ENCODE data around the gene MCRIP2.
A peak's percentile ranks its signal among the peaks of the same experiment; 100 is the strongest.

MCRIP2 gene

DNA sequence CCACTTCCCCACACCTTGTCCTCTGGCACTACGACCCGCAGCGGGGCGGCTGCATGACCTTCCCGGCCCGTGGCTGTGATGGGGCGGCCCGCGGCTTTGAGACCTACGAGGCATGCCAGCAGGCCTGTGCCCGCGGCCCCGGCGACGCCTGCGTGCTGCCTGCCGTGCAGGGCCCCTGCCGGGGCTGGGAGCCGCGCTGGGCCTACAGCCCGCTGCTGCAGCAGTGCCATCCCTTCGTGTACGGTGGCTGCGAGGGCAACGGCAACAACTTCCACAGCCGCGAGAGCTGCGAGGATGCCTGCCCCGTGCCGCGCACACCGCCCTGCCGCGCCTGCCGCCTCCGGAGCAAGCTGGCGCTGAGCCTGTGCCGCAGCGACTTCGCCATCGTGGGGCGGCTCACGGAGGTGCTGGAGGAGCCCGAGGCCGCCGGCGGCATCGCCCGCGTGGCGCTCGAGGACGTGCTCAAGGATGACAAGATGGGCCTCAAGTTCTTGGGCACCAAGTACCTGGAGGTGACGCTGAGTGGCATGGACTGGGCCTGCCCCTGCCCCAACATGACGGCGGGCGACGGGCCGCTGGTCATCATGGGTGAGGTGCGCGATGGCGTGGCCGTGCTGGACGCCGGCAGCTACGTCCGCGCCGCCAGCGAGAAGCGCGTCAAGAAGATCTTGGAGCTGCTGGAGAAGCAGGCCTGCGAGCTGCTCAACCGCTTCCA, 8.1 kb upstream of the MCRIP2 start:
- DNase-seq = no peak

DNA sequence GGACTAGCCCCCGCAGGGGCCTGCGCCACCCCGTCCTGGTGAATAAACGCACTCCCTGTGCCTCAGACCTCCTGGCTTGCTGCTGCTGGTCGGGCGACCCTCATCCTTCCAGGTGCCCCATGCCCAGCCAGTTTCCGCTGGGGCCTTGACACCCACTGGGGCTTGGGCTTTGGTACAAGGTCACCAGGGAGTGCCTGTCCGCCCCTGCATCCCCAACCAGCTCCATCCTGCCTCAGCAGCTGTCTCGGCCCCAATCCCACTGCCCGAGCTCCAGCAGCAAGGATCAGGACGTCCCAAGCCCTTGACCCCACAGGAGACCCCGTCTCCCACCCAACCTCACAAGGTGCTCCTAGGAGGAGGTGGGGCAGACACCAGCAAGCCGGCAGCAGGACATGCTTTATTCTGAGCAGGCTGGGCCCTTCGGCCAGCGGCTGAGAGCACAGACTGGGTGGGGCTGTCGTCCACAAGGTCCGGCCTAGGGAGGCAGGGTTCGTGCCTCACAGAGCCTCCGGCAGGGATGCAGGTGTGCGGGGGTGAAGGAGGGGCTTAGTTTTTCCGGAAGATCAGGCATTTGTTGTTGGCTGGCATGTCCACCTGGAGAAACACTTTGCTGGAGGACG, 7.5 kb upstream of the MCRIP2 start:
- no peak for DNase-seq

DNA sequence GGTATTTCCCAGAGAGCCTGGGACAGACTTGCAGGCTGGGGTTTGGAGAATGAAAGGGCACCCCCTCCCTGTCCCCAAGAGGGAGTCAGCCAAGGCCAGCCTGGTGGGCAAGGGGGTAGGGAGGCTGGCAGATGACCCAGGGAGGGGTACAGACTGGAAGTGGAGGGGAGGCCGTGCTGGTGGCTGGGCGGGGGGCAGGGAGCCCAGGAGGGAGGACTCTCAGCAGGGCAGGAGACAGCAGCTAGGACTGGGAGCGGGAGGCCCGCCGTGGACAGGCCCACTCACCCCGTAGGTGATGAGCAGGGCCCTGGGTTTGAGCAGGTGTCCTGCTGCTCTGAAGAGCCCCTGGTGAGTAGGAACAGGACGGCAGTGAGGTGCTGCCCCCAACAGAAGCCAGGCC, 6.6 kb upstream of the MCRIP2 start:
- no peak for DNase-seq

DNA sequence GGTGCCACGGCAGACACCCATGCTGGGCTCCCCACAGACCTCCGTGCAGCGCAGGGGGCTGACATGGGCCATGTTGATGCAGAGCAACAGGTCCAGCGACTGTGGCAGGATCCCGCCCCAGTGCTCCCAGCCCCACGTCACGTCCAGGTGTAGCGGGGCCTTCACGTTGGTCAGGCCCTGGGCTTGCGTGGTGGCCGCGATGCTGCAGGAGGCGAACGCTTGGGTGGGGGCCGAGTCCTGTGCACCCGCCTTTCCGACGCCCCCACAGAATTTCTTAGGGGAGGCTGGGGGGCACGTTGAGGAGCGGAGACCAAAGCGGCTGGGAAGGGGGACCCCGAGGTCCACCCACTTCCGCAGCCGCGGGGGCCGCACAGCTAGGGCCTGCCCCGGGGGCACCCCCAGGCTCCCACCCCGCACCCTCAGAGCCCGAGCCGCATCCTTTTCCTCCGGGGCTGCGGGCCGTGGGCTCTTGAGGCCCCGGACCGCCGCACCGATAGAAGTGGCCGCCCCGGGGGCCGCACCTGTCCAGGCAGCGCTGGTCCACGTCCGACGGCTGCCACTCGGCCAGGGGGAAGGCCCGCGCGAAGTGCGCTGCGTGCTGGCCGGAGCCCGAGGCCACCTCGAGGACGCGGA, 5.9 kb upstream of the MCRIP2 start:
- no peak for DNase-seq

DNA sequence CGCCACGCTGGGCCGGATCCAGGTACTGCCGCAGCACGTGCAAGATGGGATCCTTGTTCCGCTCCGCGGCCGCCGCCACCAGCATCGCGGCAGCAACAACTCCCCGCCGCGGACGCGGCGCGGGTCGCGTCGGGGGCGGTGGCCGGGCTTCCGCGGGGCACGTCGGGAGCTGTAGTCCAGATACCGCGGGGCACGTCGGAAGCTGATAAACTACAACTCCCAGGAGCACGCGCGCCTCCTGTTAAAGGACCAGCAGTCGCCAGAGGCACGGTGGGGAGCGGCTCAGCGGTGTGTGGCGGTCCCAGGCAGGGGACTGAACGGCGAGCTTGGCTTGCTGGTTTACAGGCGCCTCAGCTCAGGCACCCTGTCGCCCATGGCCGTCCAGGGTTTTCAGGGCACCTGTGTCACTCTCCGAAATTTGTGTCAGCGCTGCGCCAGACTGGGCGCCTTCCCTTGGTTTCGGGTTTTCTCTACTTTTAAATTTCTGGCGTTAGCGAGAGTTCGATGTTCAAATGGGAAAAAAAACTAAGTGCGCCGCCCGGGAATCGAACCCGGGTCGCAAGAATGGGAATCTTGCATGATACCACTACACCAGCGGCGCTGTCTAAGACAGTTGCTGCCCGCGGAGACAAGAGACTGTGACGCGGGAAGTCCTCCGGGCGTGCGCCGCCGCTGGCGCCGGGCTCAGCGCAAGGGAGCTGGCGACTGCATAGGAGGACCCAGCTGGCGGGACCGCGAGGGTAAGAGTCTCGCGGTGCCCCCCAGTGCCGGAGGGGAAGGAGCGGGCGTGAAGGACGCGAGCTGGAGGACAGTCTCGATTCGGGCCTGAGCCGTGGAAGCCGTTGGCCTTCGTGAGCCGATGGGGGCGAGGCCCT, 5.2 kb upstream of the MCRIP2 start, which contains the start of gene METTL26:
TSS of gene METTL26 (minus strand) at position 100 of the 875 bp plus-strand sequence. CDS start at position 85, 15 bp downstream.
- peak; percentile 94 for DNase-seq

DNA sequence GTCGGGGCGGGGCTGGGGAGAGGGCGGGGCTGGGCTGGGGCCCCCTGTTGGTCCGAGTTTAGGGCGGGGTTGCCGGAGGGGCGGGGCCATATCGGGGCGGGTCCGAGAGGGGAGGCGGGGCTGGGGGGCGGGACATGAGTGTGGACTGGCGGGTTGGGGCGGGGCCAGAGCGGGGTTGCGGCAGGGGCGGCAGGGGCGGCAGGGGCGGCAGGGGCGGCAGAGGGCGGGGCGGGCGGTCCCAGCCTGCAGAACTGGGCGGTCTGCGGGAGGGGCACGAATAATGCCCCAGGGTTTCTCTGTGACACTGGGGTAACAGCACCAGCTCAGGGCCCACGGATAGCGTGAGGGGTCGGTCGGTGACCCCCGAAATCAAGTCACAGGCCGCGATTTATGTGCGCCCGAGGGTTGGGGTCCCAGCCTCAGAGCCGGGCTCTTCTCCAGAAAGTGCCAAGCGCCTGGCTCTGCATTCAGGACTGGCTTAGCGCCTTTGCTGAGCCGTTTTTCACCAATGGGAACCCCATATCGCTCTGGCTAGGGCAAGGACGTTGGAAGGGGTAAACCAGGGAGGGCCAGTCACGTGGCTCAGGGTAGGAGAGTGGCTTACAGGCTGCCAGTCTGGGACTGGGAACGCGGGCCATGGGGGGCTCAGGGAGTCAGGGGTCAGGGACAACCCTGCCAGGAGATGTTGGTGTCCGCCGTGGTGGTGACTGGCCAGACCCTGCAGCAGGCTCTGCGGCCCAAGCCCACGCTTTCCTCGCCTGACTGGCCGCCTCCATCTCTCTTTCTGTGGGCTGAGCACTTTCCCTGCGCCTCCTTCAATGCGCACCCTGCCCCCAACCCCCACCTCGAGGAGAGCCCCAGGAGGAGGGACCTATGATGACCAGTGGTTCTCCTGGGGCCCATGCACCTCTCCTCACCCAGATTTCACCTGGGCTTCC, 4.3 kb upstream of the MCRIP2 start:
- peak; percentile 83 for DNase-seq

DNA sequence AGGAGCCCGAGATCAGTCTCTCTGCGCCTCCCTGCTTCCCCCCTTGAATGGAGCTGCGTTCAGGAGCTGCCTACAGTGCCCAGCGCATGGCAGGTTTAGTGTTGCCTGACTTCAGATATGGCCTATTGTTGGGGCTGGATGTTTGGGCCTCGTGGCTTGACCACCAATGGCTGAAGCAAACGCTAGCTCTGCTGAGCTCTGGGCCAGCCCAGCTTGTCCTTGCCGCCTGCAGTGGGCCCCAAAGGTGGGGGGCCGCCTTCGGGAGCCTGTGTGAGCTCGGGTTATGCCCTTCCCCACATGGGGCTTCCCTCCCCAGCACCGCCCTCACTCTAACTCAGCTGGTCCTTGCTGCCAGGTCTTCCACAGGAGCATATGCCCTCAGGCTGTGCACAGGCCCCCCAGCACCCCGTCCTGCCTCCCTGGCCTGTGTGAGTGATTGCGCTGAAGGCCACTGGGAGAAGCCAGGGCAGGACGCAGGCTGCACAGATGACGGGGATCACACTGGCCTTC, 3.5 kb upstream of the MCRIP2 start:
- no peak for DNase-seq

DNA sequence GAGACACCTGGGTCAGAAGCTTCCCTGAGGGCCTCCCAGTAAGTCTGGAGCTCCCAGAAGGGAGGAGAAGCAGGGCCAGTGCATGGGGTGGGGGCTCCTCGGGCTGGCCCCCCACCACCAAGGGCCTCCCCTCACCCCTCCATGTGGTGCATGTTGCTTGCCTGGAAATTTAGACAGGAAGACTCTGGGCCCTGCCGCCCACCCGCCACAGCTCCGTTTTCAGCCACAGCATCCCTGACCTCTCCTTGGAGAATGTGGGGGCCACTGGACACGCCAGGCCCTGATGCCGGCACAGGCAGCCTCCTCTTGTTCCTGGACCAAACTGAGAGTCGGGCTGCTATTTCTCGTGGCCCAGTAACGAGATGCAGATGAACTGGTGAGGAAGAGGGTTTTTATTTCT, 2.8 kb upstream of the MCRIP2 start:
- no peak for DNase-seq

DNA sequence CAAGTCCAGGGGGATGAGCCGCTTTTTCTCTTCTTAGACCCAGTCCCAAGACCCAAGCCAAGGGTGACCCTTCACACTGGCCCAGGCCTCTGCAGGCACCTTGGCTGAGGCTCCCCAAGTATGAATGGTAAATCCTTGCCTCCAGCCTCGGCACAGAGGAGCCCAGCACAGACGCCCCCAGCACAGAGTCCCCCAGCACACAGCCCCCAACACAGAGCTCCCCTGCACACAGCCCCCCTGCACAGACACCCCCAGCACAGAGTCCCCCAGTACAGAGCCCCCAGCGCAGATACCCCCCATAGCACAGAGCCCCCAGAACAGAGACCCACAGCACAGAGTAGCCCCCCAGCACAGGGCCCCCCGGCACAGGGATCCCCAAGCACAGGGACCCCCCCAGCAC, 1.0 kb upstream of the MCRIP2 start:
- DNase-seq = no peak

DNA sequence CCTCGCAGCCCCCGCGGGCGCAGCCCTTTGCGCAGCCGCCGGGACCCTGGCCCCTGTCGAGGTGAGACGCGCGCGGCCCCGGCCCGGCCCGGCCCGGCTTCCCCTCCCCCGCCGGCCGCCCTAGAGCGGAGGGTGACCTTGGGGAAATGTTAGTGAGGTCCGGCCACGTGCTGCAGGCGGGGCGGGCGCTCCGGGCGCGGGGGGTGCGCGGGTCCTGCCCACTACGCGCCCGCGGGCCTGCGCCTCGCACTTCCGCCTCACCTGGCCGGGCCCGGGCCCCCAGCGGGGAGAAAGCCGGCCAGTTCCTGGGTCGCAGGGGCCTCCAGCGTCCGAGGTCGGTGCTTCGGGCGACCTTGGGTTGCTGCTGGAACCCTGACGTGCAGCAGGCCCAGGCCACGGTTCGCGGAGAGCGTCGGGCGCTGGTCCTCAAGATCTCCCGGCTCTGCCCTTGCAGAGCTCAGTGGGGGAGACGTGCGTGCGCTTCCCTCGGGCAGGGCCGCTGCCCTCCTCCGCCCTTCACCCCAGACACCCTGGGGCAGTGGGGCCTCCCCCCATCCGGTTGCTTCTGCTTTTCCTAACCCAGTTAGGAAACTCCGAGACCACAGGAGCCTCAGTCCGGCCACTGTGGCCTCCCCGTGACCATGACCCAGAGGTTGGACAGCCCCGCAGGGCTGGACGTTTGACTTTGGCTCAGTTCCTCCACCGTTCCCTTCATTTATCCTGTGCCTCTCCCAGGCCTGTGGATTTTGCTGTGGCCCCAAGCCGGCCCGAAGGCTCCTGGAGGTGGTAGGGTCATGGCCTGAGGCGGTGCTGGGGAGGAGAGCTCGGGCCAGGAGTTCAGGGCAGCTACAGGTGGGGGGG, 791 bp downstream of the MCRIP2 start:
- no peak for DNase-seq

DNA sequence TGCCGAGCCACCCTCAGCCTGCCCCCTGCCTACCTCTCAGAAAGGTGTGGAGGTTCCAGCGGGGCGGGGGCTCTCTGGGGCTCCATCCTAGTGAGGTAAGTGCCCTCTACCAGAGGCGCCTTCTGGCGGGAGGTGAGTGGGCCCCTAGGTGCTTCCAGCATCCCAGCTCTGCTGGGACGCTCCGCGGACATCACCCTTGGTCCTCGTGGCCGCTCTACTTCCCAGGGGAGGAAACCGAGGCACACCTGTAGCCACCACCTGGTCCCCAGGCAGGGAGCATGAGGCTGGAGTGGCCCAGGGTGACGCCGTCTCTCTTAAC, 1.4 kb downstream of the MCRIP2 start:
- DNase-seq = no peak

DNA sequence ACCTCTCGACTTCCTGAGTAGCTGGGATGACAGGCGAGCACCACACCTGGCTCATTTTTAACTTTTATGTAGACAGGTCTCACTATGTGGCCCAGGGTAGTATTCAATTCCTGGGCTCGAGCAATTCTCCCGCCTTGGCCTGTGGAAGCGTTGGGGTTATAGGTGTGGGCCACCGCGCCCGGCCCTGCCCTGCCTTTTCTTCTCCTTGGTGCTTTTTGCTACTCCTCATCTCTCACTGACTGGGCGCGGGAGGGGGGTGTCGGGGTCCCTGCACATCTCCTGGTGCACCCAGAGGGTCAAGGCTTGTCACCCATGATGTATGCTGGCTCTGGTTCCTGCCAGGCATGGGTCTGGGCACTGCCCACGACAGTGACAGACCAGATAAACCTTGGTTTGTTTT, 2.9 kb downstream of the MCRIP2 start:
- DNase-seq = no peak

DNA sequence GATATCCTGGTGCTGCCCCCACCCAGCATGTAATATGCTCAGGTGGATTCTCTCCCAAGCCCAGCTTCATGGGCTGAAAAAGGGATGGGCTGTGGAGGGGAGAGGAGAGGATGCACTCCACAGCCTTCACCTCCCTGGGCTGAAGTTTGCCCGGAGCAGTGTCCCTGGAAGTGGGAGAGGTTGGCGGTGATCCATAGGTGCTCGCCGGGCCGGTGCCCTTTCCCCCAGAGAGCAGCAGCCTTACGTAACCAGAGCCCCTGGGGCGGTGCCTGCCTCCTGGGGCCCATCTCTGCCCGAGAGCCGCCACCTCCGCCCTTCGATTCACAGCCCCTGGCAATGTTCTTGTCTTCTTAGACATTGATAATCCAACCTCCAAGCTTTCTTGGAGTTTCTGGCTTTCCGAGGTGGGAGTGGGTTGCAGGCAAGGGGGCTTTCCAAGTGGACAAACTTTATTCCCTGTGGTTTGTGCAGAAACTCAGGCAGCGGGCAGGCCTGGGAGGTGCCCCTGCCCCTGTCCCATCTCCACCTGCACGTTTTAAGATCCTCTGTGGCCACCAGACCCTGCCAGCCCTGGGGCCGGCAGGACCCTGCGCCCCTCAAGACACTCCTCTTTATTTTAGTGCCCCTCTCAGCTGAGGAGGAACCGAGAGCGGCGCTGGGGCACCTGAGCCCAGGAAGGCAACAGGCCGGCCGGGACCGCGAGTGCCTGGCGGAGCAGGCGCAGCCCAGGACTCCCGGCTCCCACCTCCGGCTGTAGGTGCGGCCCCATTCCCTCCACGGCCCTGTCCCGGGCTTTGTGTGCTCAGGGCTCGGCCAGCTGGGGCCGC, 4.4 kb downstream of the MCRIP2 start:
- DNase-seq = no peak

DNA sequence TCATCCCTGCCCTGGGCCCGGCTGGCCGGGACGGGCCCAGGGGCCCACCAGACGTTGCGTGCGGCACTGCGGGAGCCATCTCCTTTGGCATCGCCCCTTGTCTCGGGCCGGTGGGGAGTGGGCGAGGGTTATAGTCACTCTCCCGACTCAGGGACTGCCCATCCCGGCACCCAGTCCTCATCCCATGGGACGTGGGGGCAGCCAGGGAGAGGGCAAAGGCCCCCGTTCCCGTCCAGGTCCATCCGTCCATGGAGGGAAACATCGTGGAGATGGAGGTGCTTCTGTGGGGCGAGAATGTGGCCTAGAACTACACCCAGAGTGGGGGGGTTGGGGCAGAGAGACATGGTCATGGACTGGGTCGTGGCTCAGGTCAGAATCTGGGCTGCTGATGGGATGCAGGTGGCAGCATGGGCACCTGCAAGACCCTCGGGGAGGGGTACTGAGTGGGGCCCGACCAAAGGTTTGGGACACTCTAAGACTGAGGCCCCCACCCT, 5.1 kb downstream of the MCRIP2 start:
- DNase-seq = no peak

DNA sequence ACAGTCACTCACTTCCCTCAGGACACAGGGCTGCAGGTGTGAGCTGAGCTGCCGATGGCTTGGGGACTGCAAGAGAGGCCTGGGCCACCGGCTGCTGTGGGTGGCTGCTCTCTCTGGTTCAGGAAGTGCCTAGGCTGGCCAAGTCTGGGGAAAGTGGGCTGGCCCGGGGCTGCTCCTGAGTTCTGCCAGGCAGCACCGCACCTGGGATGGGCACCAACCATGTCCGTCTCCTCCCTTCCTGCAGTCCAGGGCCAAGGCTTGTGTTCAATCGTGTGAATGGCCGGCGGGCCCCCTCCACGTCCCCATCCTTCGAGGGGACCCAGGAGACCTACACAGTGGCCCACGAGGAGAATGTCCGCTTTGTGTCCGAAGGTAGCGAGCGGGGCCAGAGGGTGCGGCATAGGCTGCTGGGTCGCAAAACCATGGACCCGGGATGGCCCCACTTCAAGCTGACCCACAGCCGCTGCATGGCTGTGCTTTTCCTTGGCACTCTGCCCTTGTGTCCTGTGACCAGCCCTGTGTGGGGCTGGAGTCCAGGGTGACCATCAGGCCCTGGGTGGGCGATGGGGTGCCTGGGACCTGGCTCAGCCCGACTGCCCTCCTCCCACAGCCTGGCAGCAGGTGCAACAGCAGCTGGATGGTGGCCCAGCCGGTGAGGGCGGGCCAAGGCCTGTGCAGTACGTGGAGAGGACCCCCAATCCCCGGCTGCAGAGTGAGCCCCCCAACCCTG, 5.7 kb downstream of the MCRIP2 start:
- DNase-seq = no peak

DNA sequence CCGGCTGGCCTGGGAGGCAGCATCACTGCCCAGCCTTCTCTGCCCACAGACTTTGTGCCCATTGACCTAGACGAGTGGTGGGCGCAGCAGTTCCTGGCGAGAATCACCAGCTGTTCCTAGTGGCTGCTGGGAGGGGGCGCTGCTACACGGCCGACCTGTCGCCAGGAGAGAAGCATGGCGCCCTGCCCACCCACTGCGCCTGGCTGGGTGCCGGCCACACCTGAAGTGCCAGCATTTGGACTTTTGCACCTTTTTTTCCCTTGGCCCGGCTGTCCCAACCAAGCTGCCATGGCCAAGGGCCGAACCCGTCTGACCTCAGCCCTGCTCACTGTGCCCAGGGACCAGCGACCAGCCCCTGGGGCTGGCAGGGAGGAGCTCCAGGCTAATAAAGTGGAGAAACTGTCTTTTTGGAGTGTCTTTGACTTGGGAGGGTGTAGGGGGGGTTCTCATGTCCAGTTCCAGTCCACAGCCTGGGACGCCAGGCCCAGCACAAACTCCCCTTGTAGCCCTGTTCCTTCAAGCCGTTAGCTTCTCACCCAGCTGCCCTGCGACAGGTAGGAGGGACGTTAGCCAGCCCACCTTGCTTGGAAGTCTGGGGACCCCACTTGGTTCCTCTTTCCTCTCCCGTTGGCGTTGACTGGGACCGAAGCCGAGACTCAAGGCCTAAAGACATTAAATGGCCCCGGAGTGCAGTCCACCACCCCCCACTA, 6.6 kb downstream of the MCRIP2 start:
- peak; percentile 33 for DNase-seq

DNA sequence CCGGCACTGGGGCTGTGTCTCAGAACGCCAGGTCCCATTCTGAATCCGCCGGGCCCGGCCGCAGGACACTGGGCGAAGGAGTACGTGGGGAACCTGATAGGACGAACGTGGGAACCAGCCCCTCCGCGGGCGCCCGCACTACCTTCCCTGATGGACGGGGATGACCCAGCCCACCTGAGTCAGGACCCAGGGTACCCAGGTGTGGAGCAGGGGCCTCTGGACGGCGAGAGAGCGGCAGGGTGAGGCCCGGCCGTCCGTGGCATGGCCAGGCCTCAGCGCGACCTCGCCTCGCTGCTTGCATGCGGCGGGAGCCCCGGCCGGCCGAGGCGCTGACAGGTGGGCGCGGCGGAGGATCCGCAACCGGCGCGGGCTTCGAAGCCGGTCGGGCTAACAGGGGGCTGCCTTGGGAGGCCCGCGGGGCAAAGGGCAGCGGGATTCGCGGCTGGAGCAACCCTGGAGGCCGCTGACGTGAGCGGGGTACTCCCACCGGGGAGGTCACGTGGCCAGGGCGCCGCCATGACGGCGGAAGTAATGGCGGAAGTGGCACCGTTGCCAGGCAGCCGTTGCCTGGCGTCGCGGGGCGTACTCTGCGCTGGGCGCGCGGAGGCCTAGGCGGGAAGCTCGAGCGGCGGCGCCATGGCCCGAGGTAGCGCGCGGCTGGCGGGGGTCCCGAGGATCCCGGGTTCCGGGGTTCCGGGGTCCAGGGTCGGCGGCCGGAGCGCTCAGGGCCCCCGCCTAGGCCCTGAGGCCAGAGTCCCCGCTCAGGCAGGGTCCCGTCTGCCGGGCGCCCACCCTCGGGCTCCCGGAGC, 7.4 kb downstream of the MCRIP2 start, which contains the start of gene WDR90:
TSS of gene WDR90 (plus strand) at position 585 of the 809 bp plus-strand sequence. CDS start at position 637, 52 bp downstream.
- DNase-seq = peak; percentile 93
